RPMI8226 (cell line): ENCODE measurements around the gene PXK.
"Not testable (repeated sequence)": the region's sequence is repeated elsewhere in the genome, so short reads cannot be mapped to it uniquely, and the experiment has no call there.

Experiments
- DNase-seq: peaks from one replicate; pipeline ENCODE4 v3.0.0-alpha.2; 2015

Gene PXK

GRCh38 chr3:58421004-58421403 lies 88.3 kb downstream of the PXK start:
- no peak for DNase-seq

GRCh38 chr3:58422756-58423325 lies 90.1 kb downstream of the PXK start:
- no peak for DNase-seq

- DNase-seq, result no peak
Observed at GRCh38 chr3:58424613-58425012, 91.9 kb downstream of the PXK start.

GRCh38 chr3:58425782-58426181 lies 93.1 kb downstream of the PXK start:
- DNase-seq, result no peak

- DNase-seq, result no peak
Observed at GRCh38 chr3:58427661-58428361, 95.1 kb downstream of the PXK start.

- no peak for DNase-seq
Observed at GRCh38 chr3:58429657-58430056, 97.0 kb downstream of the PXK start.

- DNase-seq, result no peak
Observed at GRCh38 chr3:58432905-58433304, 100.2 kb downstream of the PXK start.

- DNase-seq, result peak; percentile 93
Observed at GRCh38 chr3:58433400-58434167, 100.9 kb downstream of the PXK start, which contains the start of gene PDHB. Gene PDHB, minus strand, starts transcription at chr3:58433832. Its CDS starts 23 bp downstream, at chr3:58433809.

- no peak for DNase-seq
Observed at GRCh38 chr3:58434168-58434504, 101.4 kb downstream of the PXK start.

GRCh38 chr3:58434511-58434910 lies 101.8 kb downstream of the PXK start:
- DNase-seq, result no peak

GRCh38 chr3:58434990-58435389 lies 102.3 kb downstream of the PXK start:
- DNase-seq, result no peak

GRCh38 chr3:58437276-58437675 lies 104.6 kb downstream of the PXK start:
- DNase-seq, result not testable (repeated sequence)

GRCh38 chr3:58440996-58441355 lies 108.3 kb downstream of the PXK start:
- not testable (repeated sequence) for DNase-seq

GRCh38 chr3:58441514-58442450 lies 109.1 kb downstream of the PXK start:
- DNase-seq, result no peak

GRCh38 chr3:58452176-58452575 lies 119.5 kb downstream of the PXK start:
- DNase-seq, result no peak

- DNase-seq, result no peak
Observed at GRCh38 chr3:58459160-58459559, 126.5 kb downstream of the PXK start.

- DNase-seq, result no peak
Observed at GRCh38 chr3:58462829-58463180, 130.1 kb downstream of the PXK start.

GRCh38 chr3:58463181-58463941 lies 130.7 kb downstream of the PXK start:
- DNase-seq, result peak; percentile 76

GRCh38 chr3:58463942-58464271 lies 131.2 kb downstream of the PXK start:
- no peak for DNase-seq

- no peak for DNase-seq
Observed at GRCh38 chr3:58464866-58465265, 132.2 kb downstream of the PXK start.

- DNase-seq, result no peak
Observed at GRCh38 chr3:58466899-58467563, 134.3 kb downstream of the PXK start.

GRCh38 chr3:58469096-58469495 lies 136.4 kb downstream of the PXK start:
- DNase-seq, result no peak
